ENCODE results near the gene ATG10.
"Not testable (repeated sequence)": the region's sequence is repeated elsewhere in the genome, so short reads cannot be mapped to it uniquely, and the experiment has no call there.

ATG10 gene

DNA sequence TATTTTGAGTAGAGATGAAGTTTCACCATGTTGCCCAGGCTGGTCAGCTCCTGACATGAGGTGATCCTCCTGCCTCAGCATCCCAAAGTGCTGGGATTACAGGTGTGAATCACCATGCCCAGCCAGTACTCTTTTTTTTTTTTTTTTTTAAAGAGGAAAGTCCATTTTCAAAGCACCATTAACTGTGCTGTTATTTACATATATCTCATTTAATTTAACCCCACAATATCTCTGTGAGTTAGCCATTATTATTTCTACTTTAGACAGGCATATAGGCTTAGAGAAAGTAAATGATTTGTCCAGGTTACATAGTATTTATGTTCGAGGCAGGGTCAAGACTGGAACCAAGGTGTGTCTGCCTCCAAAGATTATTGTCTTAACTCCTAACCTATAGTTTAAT lies 50.7 kb downstream of the ATG10 start:
- H3K9ac ChIP-seq (ENCODE audit: low read depth, low read length): no peak overlapping the region
- no peaks in the 10 kb centered on the region for H3K36me3 ChIP-seq (ENCODE audit: control insufficient read depth, insufficient read depth, low read length)
- H3K4me3 ChIP-seq (ENCODE audit: low read depth, low read length): no peak overlapping the region
- no peaks in the 10 kb centered on the region for H3K9me3 ChIP-seq (ENCODE audit: control insufficient read depth, insufficient read depth, low read length)
- no peaks in the 10 kb centered on the region for H3K27me3 ChIP-seq (ENCODE audit: control insufficient read depth, insufficient read depth, low read length)
- peaks cover 27% of the 10 kb centered on the region for H3K4me1 ChIP-seq (ENCODE audit: control insufficient read depth, insufficient read depth, low read length)

DNA sequence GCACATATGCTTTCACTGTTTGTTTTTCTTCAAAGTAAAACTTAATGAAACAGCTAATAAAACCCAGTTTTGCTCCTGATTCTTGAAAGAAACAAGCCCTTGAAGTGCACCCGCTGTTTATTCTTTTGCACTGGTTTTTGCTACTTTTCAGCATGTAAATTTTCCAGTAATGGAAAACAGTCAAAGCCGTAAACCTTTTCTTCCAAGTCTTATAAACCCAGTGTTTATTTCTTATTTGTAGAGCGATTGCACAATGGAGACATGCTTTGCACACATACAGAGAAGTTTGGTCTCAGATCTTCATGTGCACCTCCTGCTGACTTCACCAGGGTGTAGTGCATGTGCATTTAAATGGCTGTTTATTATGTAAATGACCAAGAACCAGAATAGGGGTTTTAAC lies 51.8 kb downstream of the ATG10 start:
- no peaks in the 10 kb centered on the region for H3K9me3 ChIP-seq (ENCODE audit: control insufficient read depth, insufficient read depth, low read length)
- no peak overlapping the region for H3K4me3 ChIP-seq (ENCODE audit: low read depth, low read length)
- H3K27me3 ChIP-seq (ENCODE audit: control insufficient read depth, insufficient read depth, low read length): no peaks in the 10 kb centered on the region
- no peaks in the 10 kb centered on the region for H3K36me3 ChIP-seq (ENCODE audit: control insufficient read depth, insufficient read depth, low read length)
- no peak overlapping the region for H3K9ac ChIP-seq (ENCODE audit: low read depth, low read length)
- peaks cover 27% of the 10 kb centered on the region for H3K4me1 ChIP-seq (ENCODE audit: control insufficient read depth, insufficient read depth, low read length)

DNA sequence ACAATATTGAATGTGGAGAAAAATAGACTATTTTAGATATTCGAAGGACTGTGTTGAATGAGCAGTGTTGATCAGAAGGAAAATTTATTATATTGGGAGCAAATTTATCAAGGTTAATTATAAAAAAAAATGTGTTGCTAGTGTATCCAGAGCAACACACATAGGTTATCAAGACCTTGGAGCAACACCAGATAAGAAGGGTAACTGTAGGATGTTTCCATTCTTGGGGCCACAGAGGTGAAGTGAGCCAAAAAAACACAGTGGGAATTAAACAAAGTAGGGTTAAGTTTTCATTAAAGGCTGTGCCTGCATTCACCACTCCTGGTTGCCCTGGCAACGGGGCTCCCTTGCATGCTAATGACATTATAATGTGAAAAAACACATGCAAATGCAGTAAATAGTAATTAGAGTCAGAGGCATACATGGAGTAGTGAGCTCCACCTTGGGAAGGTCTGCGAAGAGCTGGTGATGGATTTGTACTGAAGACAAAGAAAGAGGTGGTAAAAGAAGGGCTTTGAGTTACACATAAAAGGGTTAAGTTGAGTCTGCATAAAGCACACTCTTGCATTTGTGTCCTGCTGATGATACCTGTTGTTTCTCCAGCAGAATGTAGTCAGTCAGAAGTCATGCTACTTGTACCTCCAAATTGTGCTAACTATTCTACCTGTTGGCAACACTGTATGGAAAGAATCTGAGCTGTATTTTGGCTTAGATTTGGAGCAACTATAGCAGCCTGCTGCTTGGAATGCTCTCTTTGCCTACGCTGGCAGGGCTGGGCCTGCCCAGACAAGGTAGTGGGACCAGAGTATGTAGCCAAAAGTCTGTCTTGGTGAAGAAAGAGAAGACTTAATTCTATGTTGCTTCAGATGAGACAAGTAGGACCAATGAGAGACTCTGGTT lies 59.6 kb downstream of the ATG10 start:
- H3K27me3 ChIP-seq (ENCODE audit: control insufficient read depth, insufficient read depth, low read length): no peaks in the 10 kb centered on the region
- no peaks in the 10 kb centered on the region for H3K36me3 ChIP-seq (ENCODE audit: control insufficient read depth, insufficient read depth, low read length)
- H3K9me3 ChIP-seq (ENCODE audit: control insufficient read depth, insufficient read depth, low read length): peaks cover 2% of the 10 kb centered on the region
- no peak overlapping the region for H3K4me3 ChIP-seq (ENCODE audit: low read depth, low read length)
- H3K9ac ChIP-seq (ENCODE audit: low read depth, low read length): no peak overlapping the region
- peaks cover 7% of the 10 kb centered on the region for H3K4me1 ChIP-seq (ENCODE audit: control insufficient read depth, insufficient read depth, low read length)

DNA sequence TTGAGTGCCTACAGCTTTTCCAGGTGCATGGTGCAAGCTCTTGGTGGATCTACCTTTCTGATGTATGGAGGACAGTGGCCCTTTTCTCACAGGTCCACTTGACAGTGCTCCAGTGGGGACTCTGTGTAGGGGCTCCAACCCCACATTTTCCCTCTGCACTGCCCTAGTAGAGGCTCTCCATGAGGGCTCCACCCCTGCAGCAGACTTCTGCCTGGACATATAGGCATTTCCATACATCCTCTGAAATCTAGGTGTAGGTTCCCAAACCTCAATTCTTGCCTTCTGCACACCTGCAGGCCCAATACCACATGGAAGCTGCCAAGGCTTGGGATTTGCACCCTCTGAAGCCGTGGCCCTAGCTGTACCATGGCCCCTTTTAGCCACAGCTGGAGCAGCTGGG lies 71.1 kb downstream of the ATG10 start:
- H3K9me3 ChIP-seq (ENCODE audit: control insufficient read depth, insufficient read depth, low read length); H3K4me3 ChIP-seq (ENCODE audit: low read depth, low read length); H3K36me3 ChIP-seq (ENCODE audit: control insufficient read depth, insufficient read depth, low read length); H3K9ac ChIP-seq (ENCODE audit: low read depth, low read length); H3K27me3 ChIP-seq (ENCODE audit: control insufficient read depth, insufficient read depth, low read length); H3K4me1 ChIP-seq (ENCODE audit: control insufficient read depth, insufficient read depth, low read length): not testable (repeated sequence)

DNA sequence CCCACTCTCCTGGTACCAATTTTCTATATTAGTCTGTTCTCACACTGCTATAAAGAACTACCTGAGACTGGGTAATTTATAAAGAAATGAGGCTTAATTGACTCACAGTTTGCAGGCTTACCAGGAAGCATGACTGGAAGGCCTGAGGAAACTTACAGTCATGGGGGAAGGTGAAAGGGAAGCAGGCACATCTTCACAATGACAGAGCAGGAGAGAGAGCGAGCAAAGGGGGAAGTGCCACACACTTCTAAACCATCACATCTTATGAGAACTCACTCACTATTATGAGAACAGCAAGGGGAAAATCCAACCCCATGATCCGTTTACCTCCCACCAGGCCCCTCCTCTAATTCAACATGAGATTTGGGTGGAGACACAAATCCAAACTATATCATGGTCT lies 72.2 kb downstream of the ATG10 start:
- no peaks in the 10 kb centered on the region for H3K27me3 ChIP-seq (ENCODE audit: control insufficient read depth, insufficient read depth, low read length)
- H3K36me3 ChIP-seq (ENCODE audit: control insufficient read depth, insufficient read depth, low read length): peaks cover 3% of the 10 kb centered on the region
- peaks cover 3% of the 10 kb centered on the region for H3K9me3 ChIP-seq (ENCODE audit: control insufficient read depth, insufficient read depth, low read length)
- no peak overlapping the region for H3K4me3 ChIP-seq (ENCODE audit: low read depth, low read length)
- no peak overlapping the region for H3K9ac ChIP-seq (ENCODE audit: low read depth, low read length)
- H3K4me1 ChIP-seq (ENCODE audit: control insufficient read depth, insufficient read depth, low read length): no peaks in the 10 kb centered on the region

DNA sequence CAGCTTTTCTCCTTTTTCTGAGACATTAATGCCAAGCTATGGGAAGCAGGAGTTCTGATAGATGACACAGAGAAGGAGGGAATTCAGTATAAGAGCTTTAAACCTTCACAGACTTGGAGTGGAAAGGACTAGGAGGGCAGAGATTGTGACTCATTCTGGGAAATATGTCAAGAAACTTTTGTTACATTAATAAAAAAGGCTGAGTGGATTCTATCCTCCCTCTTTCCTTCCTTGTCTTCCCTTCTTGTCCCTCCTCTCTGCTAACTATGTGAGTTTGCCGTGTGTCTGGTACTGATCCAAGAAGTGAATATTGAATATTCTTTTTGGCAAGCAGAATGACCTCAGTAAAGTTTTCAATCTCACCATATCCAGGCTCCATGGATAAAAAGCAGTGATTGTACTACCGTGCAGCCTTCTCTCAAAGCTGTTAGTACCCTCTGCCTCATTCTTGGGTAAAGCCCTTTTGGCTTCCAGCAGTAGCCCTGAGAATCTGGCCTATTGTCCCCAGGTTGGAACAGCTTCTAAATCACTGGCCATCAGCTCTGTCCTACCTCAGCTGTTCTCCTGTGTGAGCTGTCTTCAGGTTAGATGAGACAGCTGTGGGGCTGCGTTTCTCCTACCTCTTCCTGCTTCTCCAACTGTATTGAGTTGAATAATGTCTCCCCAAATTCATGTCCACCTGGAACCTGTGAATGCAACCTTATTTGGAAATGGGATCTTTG lies 73.9 kb downstream of the ATG10 start:
- H3K27me3 ChIP-seq (ENCODE audit: control insufficient read depth, insufficient read depth, low read length): no peaks in the 10 kb centered on the region
- H3K4me1 ChIP-seq (ENCODE audit: control insufficient read depth, insufficient read depth, low read length): no peaks in the 10 kb centered on the region
- H3K9ac ChIP-seq (ENCODE audit: low read depth, low read length): no peak overlapping the region
- H3K9me3 ChIP-seq (ENCODE audit: control insufficient read depth, insufficient read depth, low read length): peaks cover 3% of the 10 kb centered on the region
- H3K4me3 ChIP-seq (ENCODE audit: low read depth, low read length): no peak overlapping the region
- peaks cover 3% of the 10 kb centered on the region for H3K36me3 ChIP-seq (ENCODE audit: control insufficient read depth, insufficient read depth, low read length)

DNA sequence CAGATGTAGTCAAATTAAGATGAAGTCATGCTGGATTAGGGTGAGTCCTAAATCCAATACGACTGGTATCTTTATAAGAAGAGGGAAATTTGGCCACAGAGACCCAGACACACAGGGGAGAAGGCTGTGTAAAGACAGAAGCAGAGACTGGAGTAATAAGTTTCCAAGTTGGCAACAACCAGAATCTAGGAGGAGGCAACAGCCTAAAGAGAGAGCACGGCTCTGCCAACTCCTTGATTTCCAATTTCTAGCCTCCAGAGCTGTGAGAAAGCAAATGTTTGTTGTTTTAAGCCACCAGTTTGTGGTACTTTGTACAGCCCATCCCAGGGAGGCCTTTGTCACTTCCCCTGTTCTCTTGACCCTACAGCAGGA lies 74.4 kb downstream of the ATG10 start:
- Histone ChIP-seq H3K4me1 (ENCODE audit: control insufficient read depth, insufficient read depth, low read length) (no peaks in the 10 kb centered on the region), H3K27me3 (ENCODE audit: control insufficient read depth, insufficient read depth, low read length) (no peaks in the 10 kb centered on the region), H3K9ac (ENCODE audit: low read depth, low read length) (no peak overlapping the region), H3K9me3 (ENCODE audit: control insufficient read depth, insufficient read depth, low read length) (peaks cover 3% of the 10 kb centered on the region), H3K4me3 (ENCODE audit: low read depth, low read length) (no peak overlapping the region), H3K36me3 (ENCODE audit: control insufficient read depth, insufficient read depth, low read length) (peaks cover 3% of the 10 kb centered on the region)

DNA sequence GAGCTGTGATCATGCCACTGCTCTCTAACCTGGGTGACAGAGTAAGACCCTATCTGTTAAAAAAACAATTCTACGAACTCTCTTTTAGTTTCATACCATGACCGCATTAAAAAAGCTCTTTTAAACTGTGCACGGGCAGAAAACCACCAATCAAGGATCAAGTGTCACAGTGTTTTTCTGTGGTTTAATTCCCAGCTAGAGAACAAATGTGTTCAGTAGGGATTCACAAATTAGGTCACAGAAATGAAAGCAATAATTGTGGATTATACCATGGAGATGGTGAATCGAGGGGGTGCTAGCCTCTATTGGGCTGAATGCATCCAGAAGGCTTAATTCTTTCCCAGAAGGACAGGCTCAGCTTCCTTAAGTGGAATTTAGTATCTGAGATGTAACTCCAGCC lies 79.1 kb downstream of the ATG10 start:
- Histone ChIP-seq H3K4me1 (ENCODE audit: control insufficient read depth, insufficient read depth, low read length) (no peaks in the 10 kb centered on the region), H3K4me3 (ENCODE audit: low read depth, low read length) (no peak overlapping the region), H3K36me3 (ENCODE audit: control insufficient read depth, insufficient read depth, low read length) (no peaks in the 10 kb centered on the region), H3K9ac (ENCODE audit: low read depth, low read length) (no peak overlapping the region), H3K27me3 (ENCODE audit: control insufficient read depth, insufficient read depth, low read length) (no peaks in the 10 kb centered on the region), H3K9me3 (ENCODE audit: control insufficient read depth, insufficient read depth, low read length) (no peaks in the 10 kb centered on the region)

DNA sequence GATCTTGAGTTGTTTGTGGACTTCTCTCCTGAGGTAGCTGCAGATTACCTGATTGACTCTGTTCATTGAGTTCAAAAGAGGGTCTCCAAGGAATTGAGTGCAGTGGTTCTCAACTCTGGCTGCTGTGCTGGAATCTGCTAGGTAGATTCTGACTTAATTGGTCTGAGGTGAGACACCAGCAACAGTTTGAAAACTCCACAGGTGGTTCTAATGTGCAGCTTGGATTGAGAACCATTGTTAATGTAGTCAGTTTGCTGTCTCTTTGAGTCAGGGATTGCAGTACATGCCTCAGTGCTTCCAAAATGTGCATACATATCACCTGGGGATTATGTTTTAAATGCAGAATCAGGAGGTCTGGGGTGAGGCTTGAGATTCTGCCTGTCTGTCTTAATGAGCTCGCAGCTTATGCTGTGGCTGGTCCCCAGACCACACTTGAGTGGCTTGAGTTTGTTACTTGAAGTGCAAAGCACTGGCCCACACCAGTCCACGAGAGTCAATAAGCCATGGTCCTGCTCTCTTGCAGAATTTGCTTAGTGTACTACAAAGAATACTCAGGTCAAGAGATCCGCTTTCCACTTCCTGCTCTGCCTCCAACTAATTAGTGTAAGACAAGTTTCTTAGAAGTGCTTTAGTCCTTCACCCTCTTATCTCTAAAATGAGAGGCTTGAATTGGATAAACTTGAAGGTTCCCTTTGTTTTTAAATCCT lies 82.3 kb downstream of the ATG10 start:
- Histone ChIP-seq H3K9ac (ENCODE audit: low read depth, low read length) (no peak overlapping the region), H3K9me3 (ENCODE audit: control insufficient read depth, insufficient read depth, low read length) (no peaks in the 10 kb centered on the region), H3K27me3 (ENCODE audit: control insufficient read depth, insufficient read depth, low read length) (no peaks in the 10 kb centered on the region), H3K4me1 (ENCODE audit: control insufficient read depth, insufficient read depth, low read length) (no peaks in the 10 kb centered on the region), H3K36me3 (ENCODE audit: control insufficient read depth, insufficient read depth, low read length) (no peaks in the 10 kb centered on the region), H3K4me3 (ENCODE audit: low read depth, low read length) (no peak overlapping the region)

DNA sequence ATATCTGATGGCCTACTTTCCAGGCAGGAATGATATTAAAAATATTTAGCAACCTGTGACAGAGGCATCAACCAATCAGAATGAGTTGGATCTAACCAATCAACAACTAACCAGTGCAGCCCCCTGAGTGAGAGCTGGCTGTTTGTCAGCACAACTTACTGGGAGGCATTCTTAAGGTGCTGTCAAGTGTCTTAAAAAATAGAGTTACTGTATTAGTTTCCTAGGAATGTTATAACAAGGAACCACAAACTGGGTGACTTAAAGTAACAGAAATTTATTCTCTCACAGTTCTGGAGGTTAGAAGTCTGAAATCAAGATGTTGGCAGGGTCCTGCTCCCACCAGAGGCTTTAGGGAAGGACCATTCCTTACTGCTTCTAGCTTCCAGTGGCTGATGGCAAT lies 85.2 kb downstream of the ATG10 start:
- no peaks in the 10 kb centered on the region for H3K36me3 ChIP-seq (ENCODE audit: control insufficient read depth, insufficient read depth, low read length)
- H3K9ac ChIP-seq (ENCODE audit: low read depth, low read length): no peak overlapping the region
- no peaks in the 10 kb centered on the region for H3K9me3 ChIP-seq (ENCODE audit: control insufficient read depth, insufficient read depth, low read length)
- H3K4me1 ChIP-seq (ENCODE audit: control insufficient read depth, insufficient read depth, low read length): no peaks in the 10 kb centered on the region
- no peak overlapping the region for H3K4me3 ChIP-seq (ENCODE audit: low read depth, low read length)
- H3K27me3 ChIP-seq (ENCODE audit: control insufficient read depth, insufficient read depth, low read length): no peaks in the 10 kb centered on the region

DNA sequence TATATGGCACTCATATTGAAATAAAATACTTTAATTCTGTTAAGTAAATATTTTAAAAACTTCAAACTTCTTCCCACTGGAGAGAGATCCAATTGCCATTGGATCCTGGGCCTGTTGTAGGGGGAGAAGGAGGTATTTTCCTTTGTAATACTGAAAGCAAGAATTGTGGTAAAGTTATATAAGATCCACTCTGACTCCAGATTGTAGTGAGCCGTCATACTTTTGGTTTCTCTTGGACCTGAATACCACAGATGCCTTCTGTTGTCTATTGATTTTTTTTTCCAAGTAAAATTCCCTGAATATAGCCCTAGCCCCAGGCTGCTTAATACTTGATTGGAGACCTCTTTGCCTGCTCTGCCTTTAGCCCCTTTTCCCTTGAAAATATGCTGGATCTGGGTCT lies 86.9 kb downstream of the ATG10 start:
- Histone ChIP-seq H3K9ac (ENCODE audit: low read depth, low read length) (no peak overlapping the region), H3K4me1 (ENCODE audit: control insufficient read depth, insufficient read depth, low read length) (no peaks in the 10 kb centered on the region), H3K36me3 (ENCODE audit: control insufficient read depth, insufficient read depth, low read length) (no peaks in the 10 kb centered on the region), H3K9me3 (ENCODE audit: control insufficient read depth, insufficient read depth, low read length) (no peaks in the 10 kb centered on the region), H3K4me3 (ENCODE audit: low read depth, low read length) (no peak overlapping the region), H3K27me3 (ENCODE audit: control insufficient read depth, insufficient read depth, low read length) (no peaks in the 10 kb centered on the region)
